Left hindlimb (tissue), 1 donor: Measurements from ENCODE around the gene LMNTD2.

Source experiments
- DNase-seq: peaks from one replicate; pipeline ENCODE4 v3.0.0-alpha.2; 2018

The LMNTD2 gene

GRCh38 chr11:567011-567628 lies 6.6 kb upstream of the LMNTD2 start:
- peak; percentile 30 for DNase-seq

- peak; percentile 29 for DNase-seq
Observed at GRCh38 chr11:565921-566509, 5.5 kb upstream of the LMNTD2 start.

- DNase-seq = peak; percentile 31
Observed at GRCh38 chr11:563812-564578, 3.5 kb upstream of the LMNTD2 start.

- DNase-seq = peak; percentile 26
Observed at GRCh38 chr11:563066-563811, 2.7 kb upstream of the LMNTD2 start.

GRCh38 chr11:562046-562645 lies 1.6 kb upstream of the LMNTD2 start:
- DNase-seq = no peak

GRCh38 chr11:561148-562003 lies 838 bp upstream of the LMNTD2 start:
- peak; percentile 49 for DNase-seq

- no peak for DNase-seq
Observed at GRCh38 chr11:559712-560304, 730 bp downstream of the LMNTD2 start.

GRCh38 chr11:559020-559620 lies 1.4 kb downstream of the LMNTD2 start:
- DNase-seq = no peak

- no peak for DNase-seq
Observed at GRCh38 chr11:558503-558902, 2.0 kb downstream of the LMNTD2 start.

- DNase-seq = no peak
Observed at GRCh38 chr11:557328-558132, 3.0 kb downstream of the LMNTD2 start.

GRCh38 chr11:556662-557256 lies 3.8 kb downstream of the LMNTD2 start:
- no peak for DNase-seq

- DNase-seq = no peak
Observed at GRCh38 chr11:555780-556661, 4.5 kb downstream of the LMNTD2 start.

- DNase-seq = no peak
Observed at GRCh38 chr11:555227-555779, 5.2 kb downstream of the LMNTD2 start.

GRCh38 chr11:554428-555226 lies 5.9 kb downstream of the LMNTD2 start:
- no peak for DNase-seq

GRCh38 chr11:553988-554340 lies 6.6 kb downstream of the LMNTD2 start:
- no peak for DNase-seq

GRCh38 chr11:553083-553987 lies 7.2 kb downstream of the LMNTD2 start:
- DNase-seq = no peak

GRCh38 chr11:551596-551995 lies 8.9 kb downstream of the LMNTD2 start:
- DNase-seq = no peak
